Body of pancreas (tissue), 4 donors: ENCODE measurements around the gene NKD1.

Source experiments
- CTCF ChIP-seq, 7 experiments: fragments of 450-650 bp in 4 of 7; fragments of 200-600 bp in 3 of 7; sonication (generic) in 3 of 7; IDR thresholded peaks; one replicate each; pipeline ENCODE4 v1.5.1; 2016 to 2019; ENCODE audit warnings: antibody characterized with exemption in 7 of 7
- POLR2A ChIP-seq, 3 donors: fragments of 450-650 bp; IDR thresholded peaks; one replicate each; pipeline ENCODE4 v1.6.1; 2016; ENCODE audit warnings: antibody characterized with exemption in 3 of 3, mild to moderate bottlenecking in 2 of 3

- no peak for TF ChIP-seq CTCF (IDR thresholded peaks at IDR 0.05)
- no peak for TF ChIP-seq POLR2A (IDR thresholded peaks at IDR 0.05)
Measured at GRCh38 chr16:50631985-50632576, 83.9 kb downstream of the NKD1 start.
